C4-2B (cell line): ENCODE measurements around the gene PAIP2.

Experiments used
- CTCF ChIP-seq: fragments of 450-650 bp; conservative IDR thresholded peaks from 2 replicates; pipeline ENCODE4 v1.5.1; 2017; ENCODE audit warnings: mild to moderate bottlenecking
- ZFX ChIP-seq: fragments of 450-650 bp; IDR thresholded peaks from 2 replicates; pipeline ENCODE4 v1.6.1; 2017

GRCh38 chr5:139341689-139342422, at the start of gene PAIP2:
- peak; percentile 92 for TF ChIP-seq CTCF
- TF ChIP-seq ZFX, result no peak; the same call in 1 of the 2 replicates
